ENCODE data around the gene VEGFC.

Gene VEGFC

GRCh38 chr4:176798540-176798939, 5.8 kb upstream of the VEGFC start:
- DNase-seq (ENCODE audit: low read depth) = no peak

- no peak for DNase-seq (ENCODE audit: low read depth)
Observed at GRCh38 chr4:176795441-176795840, 2.7 kb upstream of the VEGFC start.

DNA sequence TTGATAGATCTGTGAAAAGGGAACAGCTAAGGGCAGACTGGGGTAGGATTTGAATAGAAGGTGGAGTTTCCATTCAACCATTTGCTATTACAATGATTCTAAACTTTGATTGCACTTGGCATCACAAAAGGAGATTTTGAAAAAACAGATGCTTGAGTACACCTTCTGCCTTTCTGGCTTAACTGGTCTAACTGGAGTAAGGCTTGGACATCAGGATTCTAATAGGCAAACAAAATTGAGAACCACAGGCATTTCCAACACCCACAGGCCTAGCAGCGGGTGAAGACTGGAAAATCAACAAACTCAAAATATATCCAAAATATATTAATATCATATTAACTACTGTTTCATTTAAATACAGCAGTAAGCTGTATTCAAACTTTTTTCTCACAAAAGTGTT, 1.9 kb upstream of the VEGFC start:
- DNase-seq (ENCODE audit: low read depth) = no peak

GRCh38 chr4:176794151-176794550, 1.4 kb upstream of the VEGFC start:
- no peak for DNase-seq (ENCODE audit: low read depth)

- no peak for DNase-seq (ENCODE audit: low read depth)
Observed at GRCh38 chr4:176793060-176793605, 411 bp upstream of the VEGFC start.

DNA sequence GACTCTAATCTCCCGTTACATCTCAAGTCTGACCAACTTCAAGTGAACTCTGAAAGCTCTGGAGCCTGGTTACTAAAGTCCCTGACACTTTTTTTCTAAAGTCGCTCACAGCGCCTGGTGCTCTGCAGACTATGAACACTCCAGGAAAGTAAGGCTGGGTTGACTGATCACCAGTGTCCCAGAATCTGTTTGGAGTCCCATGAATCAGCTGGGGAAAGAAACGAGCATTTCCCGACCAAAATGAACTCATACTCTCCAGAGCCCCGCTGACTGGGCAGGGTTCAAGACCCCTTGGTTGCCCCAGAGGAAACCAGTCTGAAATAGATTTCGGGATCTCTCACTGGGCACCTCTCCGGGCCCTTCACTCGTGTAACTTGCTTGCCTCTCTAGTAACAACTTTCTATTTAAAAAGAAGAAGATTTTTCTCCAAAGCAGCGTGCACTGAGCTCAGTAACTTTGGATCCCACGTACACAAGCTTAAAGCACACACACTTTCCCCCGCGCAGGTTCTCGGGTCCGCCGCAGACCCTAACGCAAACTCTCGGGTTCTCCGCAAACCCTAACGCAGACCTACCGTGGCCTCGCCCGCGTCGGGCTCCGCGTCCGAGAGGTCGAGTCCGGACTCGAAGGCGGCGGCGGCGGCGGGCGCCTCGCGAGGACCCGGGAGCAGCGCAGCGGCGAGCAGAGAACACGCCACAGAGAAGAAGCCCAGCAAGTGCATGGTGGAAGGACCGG, 964 bp downstream of the VEGFC start:
- no peak for DNase-seq (ENCODE audit: low read depth)

GRCh38 chr4:176790398-176790797, 2.3 kb downstream of the VEGFC start:
- no peak for DNase-seq (ENCODE audit: low read depth)

DNA sequence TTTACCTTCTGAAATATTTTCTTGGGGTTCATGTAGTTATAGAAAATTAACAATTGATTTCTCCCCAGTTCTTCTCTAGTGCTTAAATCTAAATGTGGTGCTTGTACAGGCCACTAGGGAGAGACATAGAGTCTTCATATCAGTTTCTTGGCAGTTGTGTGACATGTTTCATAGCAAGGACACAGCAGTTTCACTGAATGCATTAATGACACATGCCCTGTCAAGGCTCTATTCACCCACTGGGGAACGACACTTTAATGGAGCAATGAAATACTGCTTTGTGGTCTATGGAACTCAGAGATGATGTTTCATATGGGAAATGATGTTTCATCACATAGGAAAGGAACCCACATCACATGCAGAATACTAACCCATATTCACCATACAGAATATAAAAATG, 2.8 kb downstream of the VEGFC start:
- DNase-seq (ENCODE audit: low read depth) = no peak

- no peak for DNase-seq (ENCODE audit: low read depth)
Observed at GRCh38 chr4:176788971-176789370, 3.8 kb downstream of the VEGFC start.

- DNase-seq (ENCODE audit: low read depth) = no peak
Observed at GRCh38 chr4:176788248-176788647, 4.5 kb downstream of the VEGFC start.

DNA sequence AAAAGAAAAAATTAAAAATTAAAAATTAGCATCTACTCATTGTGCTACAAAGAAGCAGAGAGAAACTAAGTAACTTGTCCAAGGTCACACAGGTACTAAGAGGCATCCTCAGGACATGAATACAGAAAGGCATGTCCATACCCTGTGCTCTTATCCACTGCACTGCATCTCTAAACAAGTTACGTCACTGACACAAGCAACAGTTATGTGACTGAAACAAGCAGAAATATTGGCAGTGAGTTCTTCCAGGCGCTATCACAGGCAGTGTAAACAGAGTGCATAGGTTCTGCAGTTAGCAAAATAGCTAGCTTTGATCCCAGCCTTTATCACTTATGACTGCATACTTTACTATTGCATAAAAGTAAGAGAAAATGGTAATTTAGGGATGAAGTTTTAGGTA, 7.9 kb downstream of the VEGFC start:
- no peak for DNase-seq (ENCODE audit: low read depth)

DNA sequence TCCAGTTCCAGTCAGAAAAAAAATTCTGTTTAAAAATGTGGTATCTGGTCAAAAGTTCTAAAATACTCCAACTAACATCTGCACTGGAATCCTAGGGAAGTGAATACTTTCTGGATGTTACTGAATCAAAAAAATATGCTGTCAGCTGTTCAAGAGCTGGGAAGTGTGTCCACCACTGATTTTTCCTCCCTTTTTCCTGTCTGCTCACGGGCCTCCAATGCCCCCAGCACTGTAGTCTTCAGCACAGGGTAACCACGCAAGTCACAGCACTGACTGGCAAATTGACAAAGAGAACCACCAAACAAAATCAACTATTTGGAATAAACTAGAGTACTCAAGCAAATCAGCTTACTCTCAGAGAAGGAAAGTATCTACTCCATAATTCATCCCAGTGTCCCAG, 9.9 kb downstream of the VEGFC start:
- no peak for DNase-seq (ENCODE audit: low read depth)

DNA sequence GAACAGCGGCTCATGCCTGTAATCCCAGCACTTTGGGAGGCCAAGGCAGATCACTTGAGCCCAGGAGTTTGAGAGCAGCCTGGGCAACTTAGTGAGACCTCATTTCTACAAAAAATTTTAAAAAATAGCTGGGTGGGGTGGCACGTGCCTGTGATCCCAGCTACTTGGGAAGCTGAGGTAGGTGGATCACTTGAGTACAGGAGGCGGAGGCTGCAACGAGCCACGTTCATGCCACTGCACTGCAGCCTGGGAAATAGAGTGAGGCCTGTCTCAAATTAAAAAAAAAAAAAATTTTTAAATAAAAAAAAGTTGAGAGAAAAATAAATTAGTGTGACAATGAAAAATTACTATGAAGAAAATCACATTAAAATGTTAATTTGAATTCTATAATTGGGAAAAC, 10.5 kb downstream of the VEGFC start:
- no peak for DNase-seq (ENCODE audit: low read depth)

DNA sequence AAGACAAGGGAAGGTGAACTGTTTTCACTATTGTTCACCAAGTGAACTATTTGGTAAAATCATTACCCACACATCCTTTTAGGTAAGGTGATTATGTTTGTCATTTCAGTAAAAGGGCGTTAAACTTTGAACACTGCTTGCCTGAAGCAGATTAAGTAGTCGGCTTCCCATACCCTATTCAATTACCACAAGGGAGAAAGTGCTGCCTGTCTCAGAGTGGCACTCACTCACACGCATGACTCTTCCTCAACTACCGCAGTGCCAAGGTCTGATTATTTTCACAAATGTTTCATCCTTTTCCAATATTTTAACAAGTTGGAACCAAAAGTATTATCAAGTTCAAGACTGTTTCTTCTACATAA, 11.0 kb downstream of the VEGFC start:
- no peak for DNase-seq (ENCODE audit: low read depth)

GRCh38 chr4:176780995-176781738, 11.6 kb downstream of the VEGFC start:
- DNase-seq (ENCODE audit: low read depth) = no peak

DNA sequence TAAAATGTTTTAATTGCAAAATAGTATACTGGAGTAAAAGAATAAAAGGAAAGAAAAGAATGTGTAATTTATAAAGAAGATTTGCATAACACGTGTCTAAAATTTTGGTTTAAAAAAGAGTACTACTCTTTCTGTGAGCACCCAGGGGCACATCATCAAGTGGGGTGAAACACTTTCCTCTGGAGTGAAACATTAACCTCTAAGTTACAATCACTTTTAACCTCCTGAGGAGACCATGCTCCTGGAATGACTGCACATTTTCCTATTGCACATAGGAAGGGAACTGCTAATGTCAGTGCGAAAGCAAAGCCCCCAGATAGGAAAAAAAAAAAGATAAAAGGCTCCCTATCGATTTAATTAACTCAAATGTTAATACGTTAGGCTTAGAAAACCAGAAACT, 13.3 kb downstream of the VEGFC start:
- DNase-seq (ENCODE audit: low read depth) = no peak

- DNase-seq (ENCODE audit: low read depth) = no peak
Observed at GRCh38 chr4:176778491-176778890, 14.2 kb downstream of the VEGFC start.

- DNase-seq (ENCODE audit: low read depth) = no peak
Observed at GRCh38 chr4:176778063-176778462, 14.7 kb downstream of the VEGFC start.

GRCh38 chr4:176775338-176775737, 17.4 kb downstream of the VEGFC start:
- DNase-seq (ENCODE audit: low read depth) = no peak

DNA sequence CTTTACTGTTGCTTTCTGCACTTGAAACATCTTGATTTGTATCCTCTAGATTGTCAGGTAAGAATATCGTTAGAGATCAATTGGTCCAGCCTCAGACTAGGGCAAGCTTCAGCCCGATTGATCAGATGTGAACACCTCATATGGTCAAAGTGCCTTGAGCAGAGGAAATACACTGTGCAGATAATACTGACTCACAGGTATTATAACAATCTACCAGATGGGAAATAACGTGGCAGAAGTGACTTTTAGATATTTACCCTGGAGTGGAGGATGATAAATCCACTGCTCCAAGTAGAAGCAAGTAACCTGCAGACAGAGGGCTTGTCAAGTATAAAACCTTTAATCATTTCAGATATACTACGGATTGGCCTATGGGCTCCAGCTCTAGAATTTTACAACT, 17.9 kb downstream of the VEGFC start:
- DNase-seq (ENCODE audit: low read depth) = no peak

GRCh38 chr4:176769514-176769913, 23.2 kb downstream of the VEGFC start:
- no peak for DNase-seq (ENCODE audit: low read depth)

DNA sequence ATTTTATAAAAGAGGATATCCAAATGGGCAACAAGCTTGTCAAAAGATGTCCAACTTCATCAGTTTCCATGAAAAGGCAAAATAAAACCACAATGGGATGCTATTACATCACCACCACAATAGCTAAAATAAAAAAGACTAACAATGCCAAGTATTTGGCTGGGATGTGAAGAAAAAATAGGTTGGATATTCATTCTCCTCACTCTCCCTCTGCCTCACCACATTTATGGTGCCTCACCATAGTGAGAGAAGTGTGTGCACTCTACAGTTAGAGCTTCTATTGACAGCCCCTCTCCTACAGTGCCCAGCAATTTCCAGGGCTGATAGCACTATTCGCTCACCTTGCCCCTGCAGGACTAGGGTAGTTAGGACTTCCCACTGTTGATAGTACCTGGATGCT, 25.5 kb downstream of the VEGFC start:
- no peak for DNase-seq (ENCODE audit: low read depth)

- DNase-seq (ENCODE audit: low read depth) = no peak
Observed at GRCh38 chr4:176762661-176763308, 29.9 kb downstream of the VEGFC start.

Data from activated T-helper 1 cell treated with Interleukin-2 at 50 U/mL for 16 hours (primary cell).